G401 (cell line): ENCODE data around the gene DMRTA2. TPM values are rescaled to one million over a fixed set of nuclear protein-coding genes. Genes with fewer than 3 reads are reported as not detected.

Experiments
- DNase-seq: peaks from one replicate; pipeline ENCODE4 v3.0.0-alpha.2; 2015; ENCODE audit warnings: low spot score
- in situ Hi-C: cut with HindIII; loops from 2 replicates; pipeline ENCODE4 v1.10.0; 2016; ENCODE audit warnings: low sequenced_read_pairs, mixed read lengths
- total RNA-seq: library from RNA; depleted of rRNA; stranded (reverse); fragments of >200 nt; shearing (Covaris generic); gene quantifications from 2 replicates; pipeline ENCODE4 v1.2.3, GENCODE V29; 2014

The DMRTA2 gene
- total RNA-seq, 1 experiment from 2014 or later = not detected

DNA sequence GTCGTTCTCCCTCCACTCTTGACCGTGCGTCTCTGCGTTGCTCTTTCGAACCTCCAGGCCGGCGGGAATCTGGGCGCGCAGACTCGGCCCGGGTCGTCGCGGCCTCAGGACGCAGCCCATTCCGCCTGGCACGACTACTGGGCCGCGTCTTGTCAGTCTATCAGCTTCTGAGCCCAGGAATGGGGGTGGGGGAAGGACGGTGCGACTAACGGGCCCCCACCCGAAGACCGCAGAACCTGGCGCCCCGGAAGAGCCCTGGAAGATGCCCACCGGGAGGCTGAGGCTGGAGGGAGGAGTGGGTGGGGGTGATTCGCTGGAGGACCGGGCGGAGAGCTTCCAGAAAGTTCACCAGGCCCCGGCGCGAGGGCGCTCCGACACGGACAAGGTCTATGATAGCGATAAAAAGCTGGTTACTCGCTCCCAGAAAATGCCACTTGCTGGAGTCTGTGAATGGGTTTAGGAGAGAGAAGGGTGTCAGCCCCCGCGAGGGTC, 1.7 kb upstream of the DMRTA2 start:
- in situ Hi-C loops = no loop called here
- no peak for DNase-seq

DNA sequence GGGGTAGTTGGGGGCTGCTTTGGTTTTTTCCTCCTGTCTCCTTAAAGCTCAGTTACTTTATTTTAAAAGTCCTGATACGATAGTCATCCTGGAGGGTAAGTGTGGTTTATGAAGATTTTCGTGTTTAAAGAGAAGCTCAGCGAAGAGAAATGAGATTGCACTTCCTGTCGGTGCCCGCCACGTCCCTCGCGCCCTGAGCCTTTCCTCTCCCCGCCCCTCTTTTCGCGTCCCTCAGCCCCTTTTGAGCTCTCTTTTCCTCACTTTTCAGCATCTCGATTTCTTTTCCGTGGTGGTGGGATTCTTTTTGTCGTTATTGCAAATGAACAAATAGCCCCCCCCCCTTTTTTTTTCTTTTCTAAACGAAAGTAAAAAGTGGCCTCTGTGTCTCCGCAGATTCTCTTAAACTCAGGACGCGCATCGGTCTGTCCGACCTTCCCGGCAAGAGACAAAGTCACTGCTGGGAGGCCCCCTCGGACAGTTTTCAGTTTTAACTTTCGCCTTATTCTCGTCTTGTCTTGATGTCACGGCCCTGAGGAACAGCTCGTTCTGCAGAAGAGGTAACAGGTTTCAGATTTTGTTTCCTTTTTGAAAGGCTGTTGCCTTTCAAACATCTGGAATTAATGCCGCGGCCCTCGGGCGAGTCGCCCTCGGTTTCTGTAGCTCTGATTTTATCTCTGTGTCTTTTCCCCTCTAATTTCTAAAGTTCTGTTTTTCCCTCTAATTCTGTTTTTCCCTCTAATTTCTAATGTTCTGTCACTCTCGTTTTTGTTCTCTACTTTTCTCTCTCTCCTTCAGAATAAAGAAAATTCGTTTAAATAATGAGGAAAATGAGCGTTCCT, 1.0 kb upstream of the DMRTA2 start:
- DNase-seq = no peak
- in situ Hi-C loops = no loop called here

DNA sequence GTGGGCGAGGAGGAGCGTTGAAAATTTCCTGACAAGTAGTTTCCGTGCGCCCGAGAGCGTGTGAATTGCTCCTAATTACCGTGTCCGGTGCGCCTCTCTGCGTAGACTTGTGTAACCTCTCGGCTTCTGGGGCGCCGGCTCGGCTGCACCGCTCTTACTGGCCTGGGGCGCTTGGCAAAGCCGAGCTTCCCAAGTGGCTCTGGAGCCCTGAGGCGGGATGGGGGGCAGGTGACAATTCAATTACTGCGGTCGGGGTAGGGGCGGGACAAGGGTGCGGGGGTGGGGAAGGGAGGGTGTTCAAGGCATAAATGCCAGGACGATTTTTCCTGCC, 392 bp upstream of the DMRTA2 start:
- no peak for DNase-seq

DNA sequence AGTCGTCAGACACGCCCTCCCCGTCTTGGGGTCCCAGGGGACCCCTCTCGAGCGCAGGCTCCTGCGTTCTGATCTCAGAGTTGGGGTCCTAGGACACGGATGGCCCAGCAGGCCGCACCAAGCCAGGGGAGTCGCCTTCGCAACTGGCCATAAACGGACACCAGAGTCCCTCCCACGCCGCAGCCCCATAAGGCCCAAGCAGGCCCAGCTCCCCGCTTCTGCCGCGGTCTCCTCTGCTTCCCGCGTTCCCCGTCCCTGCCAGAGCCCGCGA, 633 bp downstream of the DMRTA2 start:
- DNase-seq = no peak
- in situ Hi-C loops = no loop called here

More for the DNA sequence above, 392 bp upstream of the DMRTA2 start:
- in situ Hi-C loops = no loop called here

DNA sequence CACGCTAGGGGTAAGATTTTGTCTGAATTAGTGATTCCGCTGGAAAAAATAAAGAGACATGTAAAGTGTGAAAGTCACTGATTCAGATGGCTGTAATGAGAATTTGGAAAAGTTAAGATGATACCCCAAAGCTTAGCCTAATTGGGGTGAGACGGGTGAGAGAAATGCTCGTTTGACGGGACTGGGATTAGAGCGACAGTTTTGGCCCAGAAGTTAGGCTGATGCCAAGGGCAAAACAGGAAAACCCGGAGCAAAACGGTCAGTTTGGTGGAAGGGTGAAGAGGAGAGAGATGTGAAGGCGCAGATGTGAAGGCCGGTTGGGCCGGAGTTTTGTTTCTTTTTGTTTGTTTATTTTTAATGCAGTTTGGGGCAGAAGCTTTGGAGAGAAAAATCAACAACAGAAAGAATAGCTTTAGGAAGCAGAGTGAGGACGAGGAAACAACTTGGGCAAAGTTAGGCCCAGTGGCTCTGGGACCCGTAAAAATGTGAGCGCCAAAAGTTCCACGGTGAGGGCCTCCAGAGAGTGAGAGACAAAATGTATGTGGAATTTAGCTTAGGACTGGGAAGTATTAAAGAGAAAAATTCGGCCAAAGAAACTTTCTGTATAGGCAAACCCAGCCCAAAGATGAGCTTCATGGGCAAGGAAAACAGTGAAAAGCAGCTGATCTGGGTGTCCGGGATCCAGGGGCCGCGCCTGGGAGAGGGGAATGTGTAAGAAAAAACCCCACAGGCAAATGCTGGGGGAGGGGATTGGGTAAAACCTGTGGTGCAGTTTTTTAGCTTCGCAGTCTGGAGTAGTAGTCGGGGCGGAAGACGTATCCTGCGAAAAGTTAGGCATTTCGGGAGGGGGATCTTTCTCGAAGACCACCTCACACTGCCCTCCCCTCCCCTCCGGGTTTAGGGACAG, 1.2 kb downstream of the DMRTA2 start:
- no peak for DNase-seq
- in situ Hi-C loops = no loop called here

DNA sequence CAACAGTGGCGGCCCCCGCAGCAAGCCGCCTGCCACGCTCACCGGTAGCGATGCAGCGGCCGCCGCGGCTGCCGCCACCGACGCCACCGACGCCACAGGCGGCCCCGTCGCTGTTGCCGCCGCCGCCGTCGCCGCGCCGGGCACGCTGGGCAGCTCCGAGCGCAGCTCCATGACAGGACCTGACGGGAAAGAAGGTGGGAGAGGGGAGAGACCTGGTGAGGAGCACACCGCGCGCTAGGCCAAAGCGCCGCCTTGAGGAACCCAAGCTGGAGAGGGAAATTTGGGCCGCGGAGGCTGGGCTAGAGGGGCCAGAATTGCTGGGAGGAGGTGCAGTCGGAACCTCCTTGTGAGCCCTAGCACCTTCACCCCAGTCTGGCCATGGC, 1.9 kb downstream of the DMRTA2 start:
- DNase-seq = no peak
- in situ Hi-C loops = no loop called here

DNA sequence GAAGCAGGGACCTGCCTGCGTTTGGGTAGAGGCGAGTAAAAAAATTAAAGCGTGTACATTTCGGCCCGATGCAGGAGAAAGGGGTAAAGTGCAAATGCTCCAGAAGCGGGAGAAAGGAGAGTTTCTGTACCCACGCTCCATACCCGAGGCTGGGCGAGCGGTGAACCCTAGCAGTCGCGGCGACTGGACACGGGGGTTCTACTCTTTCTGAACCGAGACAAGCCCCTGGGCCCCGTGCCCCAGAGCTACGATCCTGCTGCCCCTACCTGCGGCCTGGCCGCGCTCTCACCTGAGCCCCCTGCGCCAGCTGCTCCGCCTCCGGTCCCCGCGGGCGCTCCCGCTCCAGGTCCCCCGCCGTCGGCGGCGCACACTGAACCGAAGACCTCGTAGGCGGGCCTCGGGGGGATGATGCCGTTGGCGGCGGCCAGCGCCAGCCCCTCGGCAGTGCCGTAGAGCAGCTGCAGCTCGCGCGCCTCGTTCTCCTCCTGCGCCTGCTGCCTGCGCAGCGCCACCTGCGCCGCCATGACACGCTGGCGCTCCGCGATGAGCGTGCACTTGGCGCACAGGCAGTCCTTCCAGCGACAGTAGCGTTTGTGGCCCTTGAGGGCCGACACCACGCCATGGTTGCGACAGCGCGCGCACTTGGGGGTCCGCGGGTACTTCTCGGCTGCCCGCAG, 2.4 kb downstream of the DMRTA2 start:
- in situ Hi-C loops = no loop called here
- no peak for DNase-seq

DNA sequence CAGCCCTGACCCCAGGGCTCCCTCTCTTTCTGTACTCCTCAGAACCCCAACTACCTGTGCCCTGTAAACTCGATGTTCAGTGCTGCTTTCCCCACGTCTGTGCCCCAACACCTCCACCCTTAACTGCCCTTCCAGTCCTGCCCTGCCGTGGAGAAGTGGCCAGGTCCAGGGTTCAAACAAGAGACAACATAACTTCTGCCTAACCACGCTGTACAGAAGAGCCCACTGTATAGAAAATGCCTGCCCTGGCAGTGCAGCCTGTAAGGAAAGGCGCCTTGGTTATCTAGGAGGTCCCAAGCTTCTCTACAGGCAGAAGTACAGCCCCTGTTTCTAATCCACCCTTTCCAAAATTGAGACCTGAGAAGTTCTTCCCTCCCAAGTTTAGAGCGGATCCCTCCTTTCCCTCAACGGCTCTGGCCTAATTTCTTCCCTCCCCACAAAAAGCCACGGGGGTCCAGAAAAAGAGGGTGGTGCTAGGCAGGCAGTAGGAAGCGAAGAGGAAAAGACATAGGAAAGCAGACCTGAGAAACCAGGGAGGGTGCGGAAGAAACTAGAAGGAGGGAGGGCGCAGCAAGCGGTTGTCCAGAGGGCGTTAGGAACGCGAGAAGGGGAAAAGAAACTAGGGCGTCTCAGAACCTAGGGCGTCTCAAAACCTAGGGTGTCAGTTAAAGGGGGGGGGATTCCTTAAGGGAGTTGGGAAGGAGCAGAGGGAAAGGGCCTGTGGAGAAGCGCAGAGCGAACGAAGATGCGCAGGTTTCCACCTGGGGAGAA, 3.2 kb downstream of the DMRTA2 start:
- in situ Hi-C loops = no loop called here
- DNase-seq = no peak

DNA sequence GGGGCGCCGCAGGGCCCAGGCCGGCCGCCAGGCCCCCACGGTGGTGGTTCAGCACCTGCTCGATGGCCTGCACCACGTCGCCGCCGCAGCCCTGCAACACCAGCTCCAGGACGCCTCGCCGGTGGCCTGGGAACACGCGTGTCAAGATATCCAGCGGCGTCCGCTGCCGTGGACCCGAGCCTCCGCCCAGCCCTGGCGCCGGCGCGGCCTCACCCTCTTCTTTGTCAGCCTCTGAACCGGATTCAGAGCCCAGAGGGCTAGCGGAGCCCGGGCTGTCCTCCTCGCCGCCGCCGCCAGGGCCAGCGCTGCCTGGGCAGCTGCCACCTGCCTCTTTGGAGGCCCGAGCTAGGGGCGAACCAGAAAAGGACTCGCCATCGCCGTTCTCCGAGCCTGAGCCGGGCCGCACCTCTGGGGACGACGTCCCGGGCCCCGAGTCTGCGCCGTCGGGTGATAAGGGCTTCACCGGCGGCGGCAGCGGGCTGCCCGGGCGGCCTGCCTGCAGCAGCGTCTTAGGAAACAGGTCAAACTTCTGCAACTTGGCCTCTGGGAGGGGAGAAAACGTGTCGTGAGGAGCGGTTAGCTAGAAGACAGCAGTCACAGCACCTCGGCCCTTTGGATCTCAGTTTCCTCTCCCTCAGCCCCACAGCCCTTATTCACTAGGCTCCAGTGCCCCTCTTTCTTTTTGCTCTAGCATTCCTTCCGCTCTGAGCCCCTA, 3.9 kb downstream of the DMRTA2 start:
- in situ Hi-C loops = no loop called here
- DNase-seq = no peak

DNA sequence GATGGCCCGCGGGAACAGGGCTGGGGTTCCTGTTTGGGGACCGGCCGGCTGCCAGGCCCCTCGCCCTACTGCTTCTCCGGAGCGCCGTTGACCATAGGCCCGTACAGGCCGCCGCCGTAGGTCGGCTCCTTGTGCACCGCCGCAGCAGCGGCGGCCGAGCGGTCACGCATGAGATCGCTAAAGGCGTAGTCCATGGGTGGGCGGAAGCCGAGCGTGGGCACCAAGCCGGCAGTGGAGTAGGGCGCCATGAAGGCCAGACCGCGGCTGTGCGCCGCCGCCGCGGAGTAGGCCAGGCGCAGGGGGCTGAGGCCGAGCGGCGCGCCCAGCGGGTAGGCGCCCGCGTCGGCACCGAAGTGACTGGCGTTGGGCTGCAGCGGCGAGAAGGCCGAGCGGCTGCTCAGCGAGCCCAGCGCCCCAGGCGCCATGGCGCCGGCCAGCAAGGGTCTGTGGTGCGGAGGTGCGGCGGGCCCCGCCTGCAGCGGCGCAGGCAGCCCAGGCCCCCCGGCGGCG, 4.6 kb downstream of the DMRTA2 start:
- DNase-seq = no peak
- in situ Hi-C loops = no loop called here

DNA sequence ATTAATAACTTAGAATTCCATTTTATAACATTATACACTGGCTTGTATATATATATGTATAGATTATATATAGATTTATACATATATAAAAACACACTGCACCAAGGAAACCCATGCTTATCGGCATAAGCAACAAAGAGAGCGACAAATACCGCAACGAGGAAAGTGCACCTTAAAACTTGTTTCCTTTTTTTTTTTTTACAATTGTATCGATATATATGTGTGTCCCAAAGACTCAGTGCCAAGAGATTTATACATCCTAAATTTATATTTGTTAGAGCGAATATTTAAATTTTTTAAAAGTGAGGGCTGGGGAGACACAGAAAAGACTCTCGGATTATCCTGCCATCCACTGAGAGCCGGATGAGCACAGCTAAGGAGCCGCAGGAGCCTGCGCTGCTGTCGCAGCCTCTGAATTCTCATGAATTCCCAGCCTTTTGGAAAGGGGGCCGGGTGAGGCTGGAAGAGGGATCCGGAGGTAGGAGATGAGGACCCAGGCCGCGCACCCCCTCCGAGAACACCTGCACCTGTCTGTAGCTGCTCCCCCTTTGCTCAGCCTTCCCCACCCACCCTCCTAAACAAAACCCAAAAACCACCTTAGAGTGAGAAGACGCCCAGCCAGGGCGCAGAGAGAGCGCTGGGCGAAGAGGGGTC, 5.2 kb downstream of the DMRTA2 start:
- DNase-seq = no peak
- in situ Hi-C loops = no loop called here

DNA sequence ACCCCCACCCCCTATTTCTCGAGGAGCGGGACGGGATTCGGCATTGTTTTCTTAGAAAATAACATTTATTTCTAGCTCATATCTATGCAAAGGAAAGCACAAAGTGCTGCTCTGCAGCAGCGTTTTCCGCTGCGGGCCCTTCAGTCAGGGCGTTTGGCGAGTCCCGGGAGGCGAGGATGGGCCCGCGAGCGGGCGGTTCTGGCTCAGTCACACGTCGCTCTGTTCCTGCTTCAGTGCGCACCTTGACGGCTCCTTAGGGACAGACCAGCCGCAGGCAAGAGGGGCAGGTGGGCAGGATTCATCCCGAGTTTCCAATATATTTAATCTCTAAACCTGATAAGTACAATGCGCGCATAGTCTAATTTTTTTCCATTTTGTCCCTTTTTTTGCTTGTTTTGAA, 5.7 kb downstream of the DMRTA2 start:
- no peak for DNase-seq
- in situ Hi-C loops = no loop called here

DNA sequence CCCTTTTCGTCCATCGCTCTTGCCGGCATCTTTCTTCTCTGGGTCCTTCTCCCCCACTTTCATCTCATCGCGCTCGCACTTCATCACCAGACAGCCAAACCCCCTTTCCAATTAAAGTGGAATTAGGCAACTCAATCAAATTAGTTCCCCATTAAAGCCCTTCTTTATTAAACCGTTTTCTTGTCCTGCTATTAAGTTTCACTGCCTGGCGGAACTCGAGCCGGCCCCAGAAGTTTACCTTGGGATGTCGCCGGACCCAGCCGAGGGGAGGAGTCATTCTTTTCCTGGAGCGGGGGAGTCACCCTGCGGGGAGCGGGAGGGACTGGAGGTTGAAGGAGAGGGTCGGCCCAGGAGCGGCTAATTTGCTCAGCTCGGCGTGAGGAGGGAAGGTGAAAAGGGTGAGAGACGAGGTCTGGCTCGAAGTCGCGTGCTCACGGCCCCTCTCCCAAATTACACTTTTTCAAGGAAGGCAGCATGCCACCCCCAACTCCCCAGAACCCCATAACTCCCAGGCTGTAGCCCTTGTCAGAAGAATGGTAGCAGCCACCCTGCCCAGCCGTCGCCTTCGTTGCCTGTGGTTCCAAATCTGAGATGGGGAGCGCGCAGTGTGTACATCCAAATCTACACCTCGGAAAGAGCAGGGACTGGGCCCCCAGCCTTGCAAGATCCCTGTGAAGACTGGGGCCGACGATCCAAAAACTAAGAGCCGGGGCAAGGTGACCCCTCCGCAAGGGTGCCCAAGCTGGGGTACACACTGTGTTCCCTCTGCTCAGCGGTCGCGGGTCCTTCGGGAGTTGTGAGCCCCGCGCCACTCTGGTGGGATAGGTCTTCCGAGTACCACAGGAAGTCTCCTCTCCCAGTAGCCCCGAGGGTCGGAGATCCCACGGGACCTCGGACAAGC, 6.4 kb downstream of the DMRTA2 start:
- in situ Hi-C loops = no loop called here
- DNase-seq = no peak

DNA sequence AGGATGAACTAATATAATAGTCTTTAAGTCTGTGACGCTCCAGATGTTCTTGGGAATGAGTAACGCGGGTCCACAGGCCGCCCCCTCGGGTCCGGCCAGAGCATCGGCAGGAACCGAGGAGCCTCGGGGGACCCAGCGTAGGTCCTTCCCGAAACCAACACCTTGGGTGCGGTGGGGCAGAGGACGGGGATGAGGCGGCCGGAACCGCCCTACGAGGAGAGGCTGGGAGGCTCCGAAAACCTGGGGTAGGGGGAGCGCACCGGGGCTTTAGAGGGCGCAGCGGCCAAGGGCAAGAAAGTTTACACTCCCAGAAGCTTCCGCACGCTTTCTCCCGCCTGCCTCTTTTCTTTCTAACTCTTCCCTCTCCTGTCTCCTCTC, 7.1 kb downstream of the DMRTA2 start:
- in situ Hi-C loops = no loop called here
- DNase-seq = no peak

DNA sequence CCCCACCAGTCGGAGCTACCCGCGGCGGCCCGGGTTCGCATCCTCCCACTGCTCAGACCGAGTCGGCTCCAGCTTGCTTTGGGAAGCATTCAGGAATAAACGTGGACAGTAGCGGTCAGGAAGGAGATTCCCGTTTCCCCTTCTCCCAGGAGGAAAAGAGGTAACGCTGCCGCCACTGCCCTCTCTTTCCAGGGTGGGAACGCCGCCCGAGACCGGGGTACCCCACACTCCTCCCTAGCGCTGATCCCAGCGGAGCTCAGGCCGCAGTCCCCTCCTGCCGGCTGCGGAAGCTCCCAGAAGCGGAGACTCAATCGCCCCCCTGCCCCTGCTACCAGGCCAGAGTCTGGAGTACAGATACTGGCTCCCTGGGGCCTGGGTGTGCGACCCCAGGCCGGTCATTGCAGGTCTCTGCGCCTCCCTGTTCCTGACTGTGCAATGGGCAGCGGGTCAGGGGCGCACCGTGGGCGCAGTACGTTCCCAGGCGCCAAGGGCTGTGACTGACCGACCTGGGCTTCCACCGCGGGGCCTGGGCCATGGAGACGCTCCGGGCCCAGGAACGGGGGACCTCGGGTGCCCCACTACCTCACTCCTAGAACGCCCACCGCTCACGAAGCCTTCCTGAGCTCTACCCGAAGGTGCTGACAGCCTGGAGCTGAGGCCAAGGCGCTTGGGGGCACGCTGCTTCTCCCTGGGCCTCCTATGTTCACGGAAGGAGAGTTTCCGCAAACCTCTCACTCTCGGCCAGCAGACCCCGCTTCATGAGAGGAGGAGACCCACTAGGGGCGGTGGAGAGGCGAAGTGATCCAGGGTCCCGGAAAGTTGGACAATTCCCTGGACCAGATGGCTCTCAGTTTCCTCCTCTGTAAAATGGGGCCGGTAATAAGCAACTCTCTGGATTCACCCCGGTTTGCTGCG, 7.8 kb downstream of the DMRTA2 start:
- in situ Hi-C loops = no loop called here
- DNase-seq = no peak

DNA sequence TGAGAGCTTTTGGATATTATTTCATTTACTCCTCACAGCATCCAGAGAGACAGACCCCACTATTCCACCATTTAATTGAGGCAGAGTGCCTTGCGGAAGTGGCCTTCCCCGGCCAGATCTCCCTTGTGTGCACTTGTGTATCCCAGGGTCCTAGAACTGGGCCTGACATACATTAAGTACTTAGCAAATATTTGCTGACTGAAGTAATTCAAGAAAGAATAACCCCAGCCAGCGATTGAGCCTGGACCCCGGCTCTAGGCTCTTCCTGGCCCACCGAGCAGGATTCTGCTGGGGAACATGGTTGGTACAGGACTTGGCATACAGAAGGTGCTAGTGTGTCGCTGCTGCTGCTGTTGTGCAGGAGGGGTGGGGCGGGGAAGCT, 8.4 kb downstream of the DMRTA2 start:
- in situ Hi-C loops = no loop called here
- no peak for DNase-seq
